ENCODE data around the gene PTPRM. TPM values are rescaled to one million over a fixed set of nuclear protein-coding genes. Genes with fewer than 3 reads are reported as not detected.

PTPRM gene
- total RNA-seq, 1 donor from 2014 or later, result 131 TPM

DNA sequence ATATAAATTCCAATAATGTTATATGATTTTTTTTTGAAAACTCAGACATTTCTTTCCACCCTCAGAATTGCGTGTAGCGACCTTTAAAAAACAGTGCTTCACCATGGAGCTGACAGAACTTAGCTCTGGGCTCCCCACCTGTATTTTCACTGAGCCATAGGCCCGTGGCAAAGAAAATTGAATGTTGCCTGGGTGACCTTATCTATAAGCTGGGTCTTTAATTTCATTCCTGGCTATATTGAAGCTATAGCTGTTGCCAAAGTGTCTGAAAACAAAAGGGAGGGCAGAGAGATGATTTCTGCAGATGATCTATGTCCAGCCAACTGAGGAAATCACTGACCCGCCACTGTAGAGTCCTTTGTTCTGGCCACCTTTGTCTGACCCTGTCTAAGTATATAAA, 411.7 kb downstream of the PTPRM start:
- Mint-ChIP-seq H3K36me3 (ENCODE audit: low read depth) (peaks cover 7% of the 10 kb centered on the region), H3K4me3 (ENCODE audit: unreplicated experiment) (no peak overlapping the region), H3K27ac (ENCODE audit: unreplicated experiment) (no peak overlapping the region), H3K4me1 (ENCODE audit: low read depth) (peaks cover 4% of the 10 kb centered on the region), H3K27me3 (ENCODE audit: low read depth) (no peaks in the 10 kb centered on the region), H3K9me3 (ENCODE audit: low read depth) (no peaks in the 10 kb centered on the region)
- TF ChIP-seq, protein P1, sequence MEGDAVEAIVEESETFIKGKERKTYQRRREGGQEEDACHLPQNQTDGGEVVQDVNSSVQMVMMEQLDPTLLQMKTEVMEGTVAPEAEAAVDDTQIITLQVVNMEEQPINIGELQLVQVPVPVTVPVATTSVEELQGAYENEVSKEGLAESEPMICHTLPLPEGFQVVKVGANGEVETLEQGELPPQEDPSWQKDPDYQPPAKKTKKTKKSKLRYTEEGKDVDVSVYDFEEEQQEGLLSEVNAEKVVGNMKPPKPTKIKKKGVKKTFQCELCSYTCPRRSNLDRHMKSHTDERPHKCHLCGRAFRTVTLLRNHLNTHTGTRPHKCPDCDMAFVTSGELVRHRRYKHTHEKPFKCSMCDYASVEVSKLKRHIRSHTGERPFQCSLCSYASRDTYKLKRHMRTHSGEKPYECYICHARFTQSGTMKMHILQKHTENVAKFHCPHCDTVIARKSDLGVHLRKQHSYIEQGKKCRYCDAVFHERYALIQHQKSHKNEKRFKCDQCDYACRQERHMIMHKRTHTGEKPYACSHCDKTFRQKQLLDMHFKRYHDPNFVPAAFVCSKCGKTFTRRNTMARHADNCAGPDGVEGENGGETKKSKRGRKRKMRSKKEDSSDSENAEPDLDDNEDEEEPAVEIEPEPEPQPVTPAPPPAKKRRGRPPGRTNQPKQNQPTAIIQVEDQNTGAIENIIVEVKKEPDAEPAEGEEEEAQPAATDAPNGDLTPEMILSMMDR (IDR thresholded peaks at IDR 0.05), result no peak
- DNase-seq (ENCODE audit: low spot score), result no peak

DNA sequence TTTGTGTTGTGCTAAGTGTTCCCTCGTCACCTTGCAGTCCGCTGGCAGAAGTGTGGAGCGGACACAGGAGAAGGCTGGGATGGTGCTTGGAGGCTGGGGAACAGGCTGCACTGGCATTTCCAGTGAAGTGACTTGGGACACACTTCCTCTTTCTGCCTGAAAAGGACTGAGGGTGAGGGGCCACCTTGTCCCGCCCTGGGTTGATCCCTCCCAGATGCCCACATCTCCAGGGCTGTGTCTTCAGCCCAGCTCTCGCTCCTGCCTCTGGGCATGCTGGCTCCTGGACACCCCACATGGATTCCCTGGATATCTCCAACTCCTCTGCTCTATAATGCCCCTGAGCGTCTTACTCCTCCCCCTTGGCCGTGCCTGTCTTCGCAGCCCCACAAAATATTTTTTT, 412.6 kb downstream of the PTPRM start:
- no peak overlapping the region for H3K4me3 Mint-ChIP-seq (ENCODE audit: unreplicated experiment)
- H3K27ac Mint-ChIP-seq (ENCODE audit: unreplicated experiment), result no peak overlapping the region
- H3K9me3 Mint-ChIP-seq (ENCODE audit: low read depth), result no peaks in the 10 kb centered on the region
- DNase-seq (ENCODE audit: low spot score), result no peak
- no peaks in the 10 kb centered on the region for H3K27me3 Mint-ChIP-seq (ENCODE audit: low read depth)
- TF ChIP-seq, protein P1 (IDR thresholded peaks at IDR 0.05), result no peak
- H3K4me1 Mint-ChIP-seq (ENCODE audit: low read depth), result peaks cover 4% of the 10 kb centered on the region
- H3K36me3 Mint-ChIP-seq (ENCODE audit: low read depth), result peaks cover 7% of the 10 kb centered on the region

DNA sequence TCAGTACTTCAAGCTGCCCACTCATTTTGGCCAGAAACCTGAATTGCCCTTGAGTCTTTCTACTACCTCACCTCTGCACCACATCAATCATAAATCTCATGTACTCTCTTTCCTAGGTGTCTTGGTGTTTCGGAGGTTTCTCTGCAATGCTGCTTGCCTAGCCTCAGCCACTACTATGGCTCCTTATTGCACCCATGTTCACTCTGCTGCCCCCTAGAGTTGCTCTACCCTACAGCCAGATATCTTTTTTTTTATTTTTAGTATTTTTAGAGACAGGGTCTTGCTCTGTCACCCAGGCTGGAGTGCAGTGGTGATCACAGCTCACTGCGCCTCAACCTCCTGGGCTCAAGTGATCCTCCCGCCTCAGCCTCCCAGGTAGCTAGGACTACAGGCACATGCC, 413.0 kb downstream of the PTPRM start:
- Mint-ChIP-seq H3K27me3 (ENCODE audit: low read depth) (no peaks in the 10 kb centered on the region), H3K4me3 (ENCODE audit: unreplicated experiment) (no peak overlapping the region), H3K36me3 (ENCODE audit: low read depth) (peaks cover 7% of the 10 kb centered on the region), H3K9me3 (ENCODE audit: low read depth) (no peaks in the 10 kb centered on the region), H3K27ac (ENCODE audit: unreplicated experiment) (no peak overlapping the region), H3K4me1 (ENCODE audit: low read depth) (peaks cover 4% of the 10 kb centered on the region)
- DNase-seq (ENCODE audit: low spot score), result no peak
- TF ChIP-seq, protein P1 (IDR thresholded peaks at IDR 0.05), result peak; percentile 39

DNA sequence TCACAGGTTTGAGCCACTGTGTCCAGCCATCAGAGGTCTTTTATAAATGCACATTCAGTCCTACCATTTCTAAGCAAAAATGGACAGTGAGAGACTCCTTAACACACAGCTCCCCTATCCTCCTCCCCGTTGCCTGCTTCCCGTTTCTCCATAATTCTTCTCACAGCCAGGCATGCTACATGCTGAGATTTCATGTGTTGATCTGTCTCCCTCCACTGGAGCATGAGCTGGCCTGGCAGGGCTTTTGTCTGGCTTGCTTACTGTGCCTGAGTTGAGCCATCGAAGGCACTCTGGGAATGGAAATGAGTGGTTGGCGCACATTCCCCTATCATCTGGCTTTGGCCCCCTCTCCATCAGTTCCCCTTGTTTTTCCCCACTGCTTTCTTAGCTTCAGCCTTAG, 413.5 kb downstream of the PTPRM start:
- Mint-ChIP-seq H3K36me3 (ENCODE audit: low read depth) (peaks cover 7% of the 10 kb centered on the region), H3K4me1 (ENCODE audit: low read depth) (peaks cover 4% of the 10 kb centered on the region), H3K4me3 (ENCODE audit: unreplicated experiment) (no peak overlapping the region), H3K27ac (ENCODE audit: unreplicated experiment) (no peak overlapping the region), H3K27me3 (ENCODE audit: low read depth) (no peaks in the 10 kb centered on the region), H3K9me3 (ENCODE audit: low read depth) (no peaks in the 10 kb centered on the region)
- no peak for DNase-seq (ENCODE audit: low spot score)
- TF ChIP-seq, protein P1 (IDR thresholded peaks at IDR 0.05), result no peak

DNA sequence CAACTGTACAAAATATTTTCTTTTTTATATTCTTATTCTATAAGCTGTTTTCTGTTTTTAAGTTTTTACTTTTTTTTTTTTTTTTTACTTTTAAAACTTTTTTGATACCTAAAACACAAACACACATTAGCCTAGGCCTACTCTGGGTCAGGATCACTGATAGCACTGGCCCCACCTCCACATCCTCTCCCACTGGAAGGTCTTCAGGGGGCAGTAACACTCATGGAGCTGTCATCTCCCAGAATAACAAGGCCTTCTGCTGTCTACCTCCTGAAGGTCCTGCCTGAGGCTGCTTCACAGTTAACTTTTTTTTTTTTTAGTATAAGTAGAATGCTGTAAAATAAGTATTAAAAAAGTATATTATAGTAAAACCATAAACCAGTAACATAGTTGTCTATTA, 415.1 kb downstream of the PTPRM start:
- Mint-ChIP-seq H3K9me3 (ENCODE audit: low read depth) (no peaks in the 10 kb centered on the region), H3K27ac (ENCODE audit: unreplicated experiment) (no peak overlapping the region), H3K4me3 (ENCODE audit: unreplicated experiment) (no peak overlapping the region), H3K27me3 (ENCODE audit: low read depth) (no peaks in the 10 kb centered on the region), H3K36me3 (ENCODE audit: low read depth) (peaks cover 5% of the 10 kb centered on the region), H3K4me1 (ENCODE audit: low read depth) (peaks cover 16% of the 10 kb centered on the region)
- no peak for DNase-seq (ENCODE audit: low spot score)
- TF ChIP-seq, protein P1 (IDR thresholded peaks at IDR 0.05), result no peak
